Stimulated activated CD4-positive, alpha-beta T cell treated with anti-CD3 and anti-CD28 coated beads, TNF-alpha, amount 100 ng/mL, for 48 hours (primary cell): Measurements from ENCODE around the gene REC8.

ENCODE experiments used
- DNase-seq, 3 donors: peaks; one replicate each; pipeline ENCODE4 v3.0.0-alpha.2; 2020; ENCODE audit warnings: low read depth in 3 of 3

The REC8 gene

GRCh38 chr14:24159777-24160498, 11.9 kb upstream of the REC8 start:
- DNase-seq, result no peak

- no peak for DNase-seq
Measured at GRCh38 chr14:24160499-24160849, 11.4 kb upstream of the REC8 start.

GRCh38 chr14:24160850-24161804, 10.8 kb upstream of the REC8 start, which contains the start of gene IRF9:
IRF9 (plus strand) TSS chr14:24161265; CDS start chr14:24162145, 880 bp downstream.
- DNase-seq, result peak; percentile 96 to 100 (median 97)

- peak in 1 of 3 donors; percentile 18 for DNase-seq
Measured at GRCh38 chr14:24162093-24162492, 9.8 kb upstream of the REC8 start.

- DNase-seq, result no peak
Measured at GRCh38 chr14:24164518-24164991, 7.3 kb upstream of the REC8 start.

- DNase-seq, result no peak
Measured at GRCh38 chr14:24165785-24166184, 6.1 kb upstream of the REC8 start.

- no peak for DNase-seq
Measured at GRCh38 chr14:24167469-24168114, 4.3 kb upstream of the REC8 start.

GRCh38 chr14:24172261-24172860, 481 bp downstream of the REC8 start:
- DNase-seq, result no peak

GRCh38 chr14:24172871-24173281, 996 bp downstream of the REC8 start:
- DNase-seq, result no peak

GRCh38 chr14:24176599-24176998, 4.7 kb downstream of the REC8 start:
- no peak for DNase-seq

- DNase-seq, result no peak
Measured at GRCh38 chr14:24177041-24177825, 5.4 kb downstream of the REC8 start.

- no peak for DNase-seq
Measured at GRCh38 chr14:24177891-24178290, 6.0 kb downstream of the REC8 start.

GRCh38 chr14:24178399-24179178, 6.7 kb downstream of the REC8 start:
- DNase-seq, result no peak

GRCh38 chr14:24179294-24179960, 7.5 kb downstream of the REC8 start:
- DNase-seq, result no peak

- no peak for DNase-seq
Measured at GRCh38 chr14:24179961-24180796, 8.3 kb downstream of the REC8 start.

GRCh38 chr14:24181371-24182077, 9.6 kb downstream of the REC8 start:
- no peak for DNase-seq

- no peak for DNase-seq
Measured at GRCh38 chr14:24182110-24182882, 10.4 kb downstream of the REC8 start.
